Measurements from ENCODE around the gene EML5.
"Not testable (repeated sequence)": the region's sequence is repeated elsewhere in the genome, so short reads cannot be mapped to it uniquely, and the experiment has no call there.

Gene EML5

GRCh38 chr14:88792473-88793258 is at the start of gene EML5:
Gene EML5 (minus strand): TSS chr14:88792953. CDS start chr14:88792503, 450 bp downstream.
- DNase-seq, result peak; percentile 81

DNA sequence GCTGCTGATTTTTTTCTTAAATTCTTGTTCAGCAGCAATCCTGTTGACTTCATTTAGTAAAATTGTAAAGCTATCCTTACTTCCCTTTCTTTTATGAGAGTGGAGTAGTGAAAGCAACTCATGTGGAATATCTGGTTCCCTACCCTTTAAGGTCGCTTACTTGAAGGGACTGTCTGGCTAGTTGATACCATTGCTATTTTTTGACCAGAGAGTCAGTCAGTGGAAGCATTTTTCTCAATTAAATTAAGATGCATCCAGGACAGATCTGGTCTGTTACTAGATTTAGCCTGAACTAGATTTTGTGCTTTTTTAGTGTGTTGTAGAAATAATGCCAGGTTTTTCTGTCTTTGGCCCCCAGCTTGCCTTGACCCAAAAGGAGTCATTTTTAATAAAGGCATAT is 49.7 kb upstream of the EML5 start:
- no peak for DNase-seq

- no peak for DNase-seq
Observed at GRCh38 chr14:88841741-88842140, 49.0 kb upstream of the EML5 start.

DNA sequence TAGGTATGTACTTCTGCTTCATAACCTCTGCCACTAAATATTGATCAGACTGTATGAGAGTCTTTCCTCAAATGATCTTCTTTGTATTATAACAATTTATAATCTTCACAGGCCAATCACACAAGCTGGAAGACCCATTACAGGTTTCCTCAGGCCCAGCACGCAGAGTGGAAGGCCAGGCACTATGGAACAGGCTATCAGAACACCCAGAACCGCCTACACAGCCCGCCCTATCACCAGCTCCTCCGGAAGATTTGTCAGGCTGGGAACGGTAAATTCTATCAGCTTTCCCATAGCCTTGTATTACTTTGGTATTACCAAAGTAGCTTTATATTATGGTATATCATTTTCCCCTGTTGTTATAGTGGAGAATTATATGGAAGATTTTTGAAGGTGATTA is 48.2 kb upstream of the EML5 start:
- DNase-seq, result no peak

- no peak for DNase-seq
Observed at GRCh38 chr14:88838015-88838414, 45.3 kb upstream of the EML5 start.

DNA sequence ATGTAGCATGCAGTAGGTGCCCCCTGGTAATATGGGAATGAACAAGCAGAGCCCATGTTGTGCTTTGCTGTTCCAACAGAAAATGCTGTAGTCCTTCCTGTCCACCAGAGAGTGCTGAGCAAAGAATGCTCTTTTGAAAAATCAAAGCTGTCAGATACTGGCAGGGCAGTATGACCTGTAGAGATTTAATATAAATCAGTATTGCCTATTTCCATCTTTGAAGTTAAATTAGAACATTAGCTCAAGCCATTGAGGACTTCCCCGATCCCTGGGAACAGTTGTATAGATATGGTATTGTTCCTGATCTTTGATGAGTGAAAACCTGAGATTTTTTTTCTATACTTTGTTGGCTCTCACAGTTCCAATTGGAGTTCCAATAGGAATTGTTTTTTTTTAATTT is 44.7 kb upstream of the EML5 start:
- no peak for DNase-seq

DNA sequence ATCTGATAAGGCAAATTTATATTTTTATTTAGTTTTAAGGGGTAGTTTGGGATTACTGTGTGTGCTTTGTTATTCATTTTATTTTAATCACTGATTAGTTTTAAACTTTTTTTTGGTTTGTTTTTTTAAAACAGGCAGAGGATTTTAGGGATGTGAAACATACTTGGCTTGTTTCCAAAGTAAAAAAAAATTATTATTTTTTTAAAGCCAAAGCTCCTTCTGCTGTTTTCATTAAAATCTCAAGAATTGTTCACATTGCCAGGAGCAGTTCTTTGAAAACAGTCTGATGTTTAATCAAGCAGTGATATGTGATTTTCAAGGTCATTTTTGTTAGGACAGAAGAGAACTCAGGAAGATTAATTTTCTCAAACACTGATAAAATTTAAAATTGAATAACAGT is 42.9 kb upstream of the EML5 start:
- DNase-seq, result no peak

DNA sequence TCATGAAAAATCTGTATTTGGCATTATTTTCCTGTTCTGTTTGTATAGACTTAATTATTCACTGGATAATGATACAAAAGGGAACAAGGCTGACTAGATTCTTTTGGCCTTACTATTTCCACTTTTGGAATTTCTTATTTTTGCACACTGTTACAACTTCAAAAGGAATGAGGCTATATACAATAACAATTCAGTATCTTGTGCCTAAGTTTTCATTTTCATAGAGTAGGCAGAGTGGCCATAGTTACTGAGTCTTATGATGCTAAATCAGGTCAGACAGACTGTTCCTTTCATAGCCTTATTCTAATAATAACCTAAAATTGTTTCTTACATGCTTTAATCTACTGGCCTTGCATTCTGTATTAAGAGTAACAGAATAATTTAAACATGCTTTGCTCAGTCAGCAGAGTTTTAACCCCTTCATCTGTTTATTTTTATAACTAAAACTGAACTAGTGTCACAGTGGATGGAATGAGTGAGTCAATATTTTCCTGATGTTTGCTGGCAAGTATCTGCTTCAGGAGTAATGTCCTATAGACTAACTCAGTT is 42.2 kb upstream of the EML5 start:
- no peak for DNase-seq

GRCh38 chr14:88831284-88831683 is 38.5 kb upstream of the EML5 start:
- no peak for DNase-seq

GRCh38 chr14:88829685-88830302 is 37.0 kb upstream of the EML5 start:
- no peak for DNase-seq

DNA sequence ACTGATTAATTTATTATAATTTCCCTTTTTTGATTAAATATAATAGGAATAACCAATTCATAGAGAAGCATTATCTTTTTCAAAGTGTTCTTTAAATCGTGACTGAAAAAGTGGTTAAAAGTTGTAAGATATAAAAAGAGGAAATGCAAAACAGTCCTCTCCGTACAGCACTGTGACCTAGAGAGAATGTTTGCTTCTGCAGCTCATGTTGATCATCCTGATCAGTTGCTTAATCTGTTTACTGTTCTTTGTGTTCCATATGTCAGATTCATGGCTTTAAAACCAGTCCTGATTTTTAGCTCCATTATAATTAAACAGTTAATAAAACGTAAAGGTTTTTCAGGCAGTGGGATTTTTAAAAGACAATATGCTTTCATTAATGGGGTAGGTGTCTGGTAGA is 36.4 kb upstream of the EML5 start:
- DNase-seq, result no peak

DNA sequence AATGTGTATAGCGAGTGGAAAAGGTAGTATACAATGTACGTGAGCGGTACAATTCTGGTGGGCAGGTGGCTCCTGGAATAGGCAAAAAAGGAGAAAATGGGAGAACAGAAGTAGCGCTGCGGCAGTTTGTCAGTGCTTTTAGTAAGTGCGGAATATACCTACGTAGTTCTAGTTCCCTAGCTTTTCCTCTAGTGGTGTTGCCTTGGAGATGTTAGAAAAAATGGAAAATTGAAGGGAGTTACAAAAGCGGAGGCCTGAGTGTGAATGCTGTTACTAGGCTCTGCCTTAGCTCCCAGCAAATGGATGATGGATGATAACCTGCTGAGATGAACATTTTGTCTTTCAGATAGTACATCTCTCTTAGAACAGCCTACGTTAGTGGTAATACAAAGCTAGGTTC is 32.8 kb upstream of the EML5 start:
- no peak for DNase-seq

DNA sequence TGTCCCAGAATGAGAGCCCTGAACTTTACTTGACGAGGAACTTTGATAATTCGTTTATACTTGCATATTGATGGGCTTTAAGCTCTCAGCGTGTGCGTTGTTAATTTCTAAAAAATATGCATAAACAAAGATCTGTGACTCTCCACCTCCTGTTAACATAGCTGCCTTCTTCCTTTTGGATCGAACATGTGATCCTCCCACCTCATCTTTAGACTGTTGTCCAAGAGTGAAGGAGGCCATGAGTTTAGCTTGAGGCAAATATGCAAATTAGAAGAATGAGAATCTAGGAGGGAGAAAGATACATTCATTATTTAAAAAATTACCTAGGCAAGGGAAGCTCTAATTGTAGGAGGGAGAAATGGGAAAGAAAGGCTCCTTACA is 32.3 kb upstream of the EML5 start:
- DNase-seq, result no peak

GRCh38 chr14:88824314-88825077 is 31.7 kb upstream of the EML5 start, which contains the start of gene TTC8:
Gene TTC8 (plus strand): TSS chr14:88824651. CDS start chr14:88824708, 57 bp downstream.
- DNase-seq, result peak; percentile 84

GRCh38 chr14:88823968-88824313 is 31.2 kb upstream of the EML5 start:
- no peak for DNase-seq

- DNase-seq, result no peak
Observed at GRCh38 chr14:88821888-88822287, 29.1 kb upstream of the EML5 start.

- no peak for DNase-seq
Observed at GRCh38 chr14:88821378-88821777, 28.6 kb upstream of the EML5 start.

DNA sequence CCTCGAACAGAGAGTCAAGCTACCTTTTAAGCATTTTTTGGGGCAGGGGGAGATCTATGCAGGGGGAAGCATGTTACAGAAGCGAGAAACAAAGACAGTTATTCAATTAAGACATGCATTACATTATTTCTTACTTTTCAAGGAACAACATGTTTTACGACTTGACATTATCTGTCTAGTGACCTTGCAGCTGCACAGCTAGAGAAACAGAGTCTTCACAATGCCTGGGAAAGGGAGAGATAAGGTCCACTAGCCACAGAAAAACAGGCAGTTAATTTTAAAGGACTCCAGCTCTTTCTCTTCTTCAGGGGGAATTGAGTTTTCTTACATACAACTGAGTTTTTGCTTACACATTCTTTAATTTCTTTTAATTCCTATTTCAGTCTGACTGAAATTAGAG is 26.9 kb upstream of the EML5 start:
- not testable (repeated sequence) for DNase-seq

DNA sequence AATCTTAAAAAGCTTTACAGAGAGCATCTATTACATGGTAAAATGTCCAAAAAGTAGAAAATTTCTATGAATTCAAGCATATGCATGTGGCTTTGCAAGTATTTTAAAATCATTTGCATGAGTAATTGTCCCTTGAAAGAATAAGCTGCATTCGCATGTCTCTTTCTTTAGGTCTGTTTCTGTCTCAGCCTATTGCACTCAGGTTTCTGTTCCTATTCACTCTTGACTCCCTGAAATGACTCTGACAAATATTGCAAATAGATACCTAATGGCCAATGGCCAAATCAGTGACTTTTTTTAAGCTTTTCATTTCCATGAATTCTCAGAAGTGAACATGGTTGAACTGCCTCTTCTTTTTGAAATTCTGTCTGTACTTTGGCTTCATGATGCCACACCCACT is 25.3 kb upstream of the EML5 start:
- no peak for DNase-seq

- DNase-seq, result no peak
Observed at GRCh38 chr14:88815980-88816379, 23.2 kb upstream of the EML5 start.

- no peak for DNase-seq
Observed at GRCh38 chr14:88808359-88808758, 15.6 kb upstream of the EML5 start.

DNA sequence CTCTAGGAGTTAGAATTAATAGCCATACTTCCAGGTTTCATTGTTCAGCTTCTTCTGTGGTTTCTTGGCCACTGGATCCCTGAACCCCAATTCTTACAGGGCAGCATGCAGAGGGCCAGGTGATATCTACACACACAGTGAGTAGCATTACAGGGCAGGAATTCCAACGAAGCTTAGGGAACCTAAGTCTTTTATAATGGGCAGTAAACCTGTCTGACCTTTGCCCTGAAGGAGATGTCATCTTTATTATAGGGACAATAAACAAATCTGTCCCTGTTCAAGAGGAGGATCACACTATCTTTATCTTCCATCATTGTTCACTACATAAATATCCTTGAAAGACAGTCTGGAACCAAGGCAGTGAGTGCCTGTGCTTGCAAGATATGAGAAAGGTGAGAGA is 11.7 kb upstream of the EML5 start:
- DNase-seq, result no peak

- no peak for DNase-seq
Observed at GRCh38 chr14:88804035-88804434, 11.3 kb upstream of the EML5 start.

DNA sequence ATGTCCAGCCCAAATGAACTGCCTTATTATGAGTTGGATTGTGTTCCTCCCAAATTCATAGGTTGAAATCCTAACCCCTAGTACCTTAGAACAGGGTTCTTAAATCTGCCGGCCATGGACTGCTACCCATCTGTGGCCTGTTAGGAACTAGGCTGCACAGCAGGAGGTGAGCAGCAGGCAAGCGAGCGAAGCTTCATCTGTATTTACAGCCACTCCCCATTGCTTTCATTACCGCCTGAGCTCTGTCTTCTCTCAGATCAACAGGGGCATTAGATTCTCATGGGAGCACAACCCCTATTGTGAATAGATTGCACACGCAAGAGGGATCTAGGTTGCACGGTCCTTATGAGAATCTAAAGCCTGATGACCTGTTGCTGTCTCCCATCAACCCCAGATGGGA is 9.8 kb upstream of the EML5 start:
- DNase-seq, result no peak
